ENCODE measurements around the gene LHX1. TPM values are rescaled to one million over a fixed set of nuclear protein-coding genes. Genes with fewer than 3 reads are reported as not detected.

Gene LHX1
- total and polyA plus RNA-seq, 9 of the 15 experiments (the other 6 are each of a cell fraction or from before 2014, with no cell fraction given) = 0.05 to 0.64 (median 0.07) TPM; not detected in 6

GRCh38 chr17:36934692-36935630, 2.3 kb upstream of the LHX1 start:
- Histone ChIP-seq H3K9me1 (ENCODE audit: control insufficient read depth, insufficient read depth, low read length) (peaks cover 3% of the 10 kb centered on the region), H3K9me3 (replicated peaks; ENCODE audit: control insufficient read depth, insufficient read depth, low read depth, low read length) (no peaks in the 10 kb centered on the region), H3K27me3 (ENCODE audit: control insufficient read depth in 2 of 2, insufficient read depth in 2 of 2, low read length in 2 of 2) (peaks cover 90 to 96% of the 10 kb centered on the region in 2 experiments), H3K4me1 (replicated peaks in 1 of 2; ENCODE audit: control insufficient read depth in 2 of 2, insufficient read depth in 2 of 2, low read length in 2 of 2) (peaks cover 0 to 64% of the 10 kb centered on the region in 2 experiments; a peak in 3 of 5 replicates), H3K9ac (ENCODE audit: insufficient read depth in 1 of 2, low read depth in 2 of 2, low read length in 2 of 2) (no peak overlapping the region), H4K20me1 (replicated peaks; ENCODE audit: control insufficient read depth, insufficient read depth, low read length) (peaks cover 49% of the 10 kb centered on the region), H3K27ac (ENCODE audit: extremely low read depth, low read depth, low read length) (no peak overlapping the region), H2AFZ (ENCODE audit: low read depth, low read length) (no peak overlapping the region), H3K4me2 (ENCODE audit: insufficient read depth, low read length) (peak overlapping the region; percentile 18; the same call in 1 of the 2 replicates), H3K36me3 (ENCODE audit: control insufficient read depth, insufficient read depth, low read length) (no peaks in the 10 kb centered on the region), H3K79me2 (ENCODE audit: control insufficient read depth, insufficient read depth, low read length) (no peaks in the 10 kb centered on the region), H3K4me3 (no peak overlapping the region; the same call in 1 of the 2 replicates)
- FAIRE-seq (no peak), ATAC-seq (peak; percentile 75), DNase-seq (ENCODE audit: extremely low read depth in 1 of 4, low spot score in 3 of 4) (peak in 3 of 4 experiments; percentile 43 to 67 (median 64))
- ChIA-PET CTCF (ENCODE audit: low intra/inter-chr PET ratio) (no interaction called here), POLR2A (no interaction called here)
- intact Hi-C loops (cut with micrococcal nuclease) (no loop called here), in situ Hi-C loops (cut with MboI) (no loop called here)
- no TSS peak for BruUV-seq (replicated peaks)
- WGBS (ENCODE audit: insufficient coverage, low coverage, missing lambda C conversion rate) = 3% methylated on average over 40 of the region's 79 CpGs
- peak; percentile 16; the same call in 1 of the 2 replicates for TF ChIP-seq CTBP1 (IDR thresholded peaks at IDR 0.05; ENCODE audit: borderline replicate concordance)
- TF ChIP-seq NELFE (IDR thresholded peaks at IDR 0.05; ENCODE audit: insufficient read depth, insufficient read length) = no peak
- no peak for TF ChIP-seq JUN (IDR thresholded peaks at IDR 0.05; ENCODE audit: borderline replicate concordance, low read depth, low read length)
- TF ChIP-seq JUN (CRISPR knock-in tag; IDR thresholded peaks at IDR 0.05; ENCODE audit: borderline replicate concordance) = no peak
- no peak for TF ChIP-seq ZNF311 (CRISPR knock-in tag; IDR thresholded peaks at IDR 0.05)
- TF ChIP-seq KDM2B (CRISPR knock-in tag; IDR thresholded peaks at IDR 0.05) = peak; percentile 70; the same call in 1 of the 2 replicates
- no peak for TF ChIP-seq TRIM28 (IDR thresholded peaks at IDR 0.05)
- no peak for TF ChIP-seq PHTF2 (CRISPR knock-in tag; IDR thresholded peaks at IDR 0.05)
- no peak for TF ChIP-seq SMARCB1 (IDR thresholded peaks at IDR 0.05; ENCODE audit: insufficient read length, low read depth)
- no peak for TF ChIP-seq ZNF589 (CRISPR knock-in tag; IDR thresholded peaks at IDR 0.05; ENCODE audit: low read depth)
- TF ChIP-seq YBX1 (IDR thresholded peaks at IDR 0.05) = no peak
- TF ChIP-seq GABPA (tag; conservative IDR thresholded peaks at IDR 0.05; ENCODE audit: low read depth) = no peak
- TF ChIP-seq BCOR (IDR thresholded peaks at IDR 0.05) = peak; percentile 17; the same call in 1 of the 2 replicates
- TF ChIP-seq KDM5B (IDR thresholded peaks at IDR 0.05; ENCODE audit: insufficient replicate concordance, low read depth, low read length) = peak; percentile 15
- TF ChIP-seq EZH2 (IDR thresholded peaks at IDR 0.05; ENCODE audit: borderline replicate concordance, low read depth, low read length) = peak; percentile 61
- TF ChIP-seq CBX8 (IDR thresholded peaks at IDR 0.05; ENCODE audit: borderline replicate concordance, extremely low read depth, low read depth, low read length, poor library complexity, severe bottlenecking) = peak; percentile 67
- no peak for TF ChIP-seq ILK (tag; IDR thresholded peaks at IDR 0.05; ENCODE audit: borderline replicate concordance, low read depth)
- TF ChIP-seq PHF20 (IDR thresholded peaks at IDR 0.05; ENCODE audit: partially characterized antibody) = peak; percentile 58
- no peak for TF ChIP-seq PHF8 (IDR thresholded peaks at IDR 0.05; ENCODE audit: borderline replicate concordance, low read length)
- no peak for TF ChIP-seq CLOCK (CRISPR knock-in tag; IDR thresholded peaks at IDR 0.05; ENCODE audit: borderline replicate concordance)
- no peak for TF ChIP-seq RNF2 (IDR thresholded peaks at IDR 0.05)
